Heart left ventricle (tissue), 13 donors: ENCODE data around the gene RABGGTB.

Experiments
- CTCF ChIP-seq, 12 donors: fragments of 200-600 bp; sonication (generic) in 4 of 12; IDR thresholded peaks; one replicate each; pipeline versions ENCODE4 v1.5.0 to v1.8.0; 2018 to 2022; ENCODE audit warnings: antibody characterized with exemption in 12 of 12, mild to moderate bottlenecking in 5 of 12
- POLR2A ChIP-seq, 2 donors: fragments of 450-650 bp; IDR thresholded peaks; one replicate each; pipeline ENCODE4 v1.6.1; 2017; ENCODE audit warnings: antibody characterized with exemption in 2 of 2, mild to moderate bottlenecking in 2 of 2, moderate library complexity in 2 of 2
- donor health status: ischemic (EF 13 %, LVEDD 7.1; RV severe dilation, severe dysfunction).
- donor health status: DM: no; HTN: yes; CAD: no.
- donor health status: DM: no; HTN: no; CAD: no.
- donor health status: ischemic (EF 25% LVEDD 6.9; RV normal size, moderate dysfunction).
- donor health status: ischemic (EF 25% LVEDD 5.7; RV mildly dilated, moderate dysfunction).
- donor health status: ischemic (EF 35%, LVEDD 5.7; RV mildly dilated, moderate dysfunction).
- donor health status: nonischemic (EF 11% LVEDD 7.7; RV severe dilation, severe dysfunction).
- donor health status: DM: yes; HTN: yes; CAD: no.
- donor health status: PGD.
- donor health status: ischemic (EF 29% LVEDD 5.4; RV normal size, mild dysfunction).
- donor health status: nonischemic (EF 23%, LVEDD 6.1; RV moderate dilation, normal function).

GRCh38 chr1:75745276-75745675, 40.8 kb upstream of the RABGGTB start:
- no peak for TF ChIP-seq CTCF (IDR thresholded peaks at IDR 0.05)
- TF ChIP-seq POLR2A (IDR thresholded peaks at IDR 0.05) = no peak
